ENCODE data around the gene KLF1.

Gene KLF1

GRCh38 chr19:12843328-12843727 is 43.7 kb downstream of the KLF1 start:
- DNase-seq (ENCODE audit: extremely low read depth, low read depth), result no peak
- TF ChIP-seq CTCF (IDR thresholded peaks at IDR 0.05; ENCODE audit: low read depth, low read length), result no peak

GRCh38 chr19:12842511-12842910 is 44.5 kb downstream of the KLF1 start:
- no peak for TF ChIP-seq CTCF (IDR thresholded peaks at IDR 0.05; ENCODE audit: low read depth, low read length)
- DNase-seq (ENCODE audit: extremely low read depth, low read depth), result no peak

- no peak for DNase-seq (ENCODE audit: extremely low read depth, low read depth)
- TF ChIP-seq CTCF (IDR thresholded peaks at IDR 0.05; ENCODE audit: low read depth, low read length), result no peak
These were observed 45.9 kb downstream of the KLF1 start for GRCh38 chr19:12841094-12841493.

GRCh38 chr19:12840091-12841079 is 46.6 kb downstream of the KLF1 start:
- no peak for DNase-seq (ENCODE audit: extremely low read depth, low read depth)
- TF ChIP-seq CTCF (IDR thresholded peaks at IDR 0.05; ENCODE audit: low read depth, low read length), result no peak

GRCh38 chr19:12838886-12839756 is 47.9 kb downstream of the KLF1 start:
- no peak for DNase-seq (ENCODE audit: extremely low read depth, low read depth)
- TF ChIP-seq CTCF (IDR thresholded peaks at IDR 0.05; ENCODE audit: low read depth, low read length), result no peak

- no peak for DNase-seq (ENCODE audit: extremely low read depth, low read depth)
- peak; percentile 9 for TF ChIP-seq CTCF (IDR thresholded peaks at IDR 0.05; ENCODE audit: low read depth, low read length)
These were observed 48.7 kb downstream of the KLF1 start, which contains the start of gene MAST1 for GRCh38 chr19:12838182-12838885. TSS of gene MAST1 (plus strand) at chr19:12838515. CDS start at chr19:12838573, 58 bp downstream.

All from AG09319 (cell line).